Stimulated activated memory B cell treated with anti-CD40 and anti-IgM and Interleukin-4, amounts not matched to agents 10 μg/mL and 1 μg/mL and 100 μg/mL, for 72 hours (primary cell): Measurements from ENCODE around the gene CFP.
A peak's percentile ranks its signal among the peaks of the same experiment; 100 is the strongest.

Experiments
- ATAC-seq: fragments of 150-1000 bp; cut with Tn5 transposase; 2 replicates; pipeline ENCODE4 v1.10.0; 2021
- H3K27ac Mint-ChIP-seq: one replicate; pipeline ENCODE4 v1.8.0; 2022; ENCODE audit warnings: mild to moderate bottlenecking, mixed read lengths
- H3K27me3 Mint-ChIP-seq: one replicate; pipeline ENCODE4 v1.8.0; 2022; ENCODE audit warnings: mixed read lengths
- H3K36me3 Mint-ChIP-seq: one replicate; pipeline ENCODE4 v1.8.0; 2022; ENCODE audit warnings: mixed read lengths
- H3K4me1 Mint-ChIP-seq: one replicate; pipeline ENCODE4 v1.8.0; 2022; ENCODE audit warnings: mixed read lengths
- H3K4me3 Mint-ChIP-seq: one replicate; pipeline ENCODE4 v1.8.0; 2022; ENCODE audit warnings: mild to moderate bottlenecking, moderate library complexity, mixed read lengths
- H3K9me3 Mint-ChIP-seq: one replicate; pipeline ENCODE4 v1.8.0; 2022; ENCODE audit warnings: mixed read lengths

Gene CFP

DNA sequence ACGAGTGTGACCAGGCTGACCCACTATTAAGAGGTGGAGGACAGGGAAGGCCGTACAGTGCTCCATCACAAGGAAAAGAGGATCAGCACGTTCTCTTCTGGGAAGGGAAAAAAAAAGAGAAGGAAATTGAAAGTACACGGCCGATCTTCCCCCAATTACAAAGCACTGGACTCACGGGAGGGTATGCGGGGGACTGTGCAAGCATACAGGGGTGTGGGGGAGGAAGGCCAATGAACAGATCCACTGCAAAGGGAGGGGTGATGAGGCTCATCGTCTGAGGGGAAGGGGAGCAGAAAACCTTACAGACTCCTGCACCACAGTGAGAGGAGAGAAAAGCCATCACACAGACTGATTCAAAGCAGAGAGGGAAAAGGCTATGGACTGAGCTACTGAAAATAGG lies 19.5 kb upstream of the CFP start:
- Mint-ChIP-seq H3K36me3 (peaks cover 48% of the 10 kb centered on the region), H3K27me3 (no peaks in the 10 kb centered on the region), H3K27ac (peak overlapping the region; percentile 96), H3K9me3 (no peaks in the 10 kb centered on the region), H3K4me1 (peaks cover 49% of the 10 kb centered on the region), H3K4me3 (peak overlapping the region; percentile 85)
- ATAC-seq: no peak

DNA sequence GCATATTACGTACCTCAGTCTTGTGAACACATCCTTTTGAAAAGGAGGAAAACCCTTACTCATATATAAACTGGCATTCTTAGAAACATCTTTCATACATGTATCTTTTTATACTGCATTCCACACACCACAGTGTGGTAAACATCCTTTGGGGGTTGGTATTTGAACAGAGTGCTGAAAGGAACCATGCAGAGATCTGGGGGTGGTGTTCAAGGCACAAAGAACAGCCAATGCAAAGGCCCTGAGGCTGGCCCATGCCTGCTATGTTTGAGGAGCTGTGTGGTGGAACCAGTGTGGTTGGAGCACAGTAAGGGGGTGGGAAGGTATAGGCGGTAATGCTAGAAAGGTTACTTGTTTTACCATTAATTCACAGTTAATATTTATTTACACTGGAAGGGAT lies 18.6 kb upstream of the CFP start:
- H3K9me3 Mint-ChIP-seq: no peaks in the 10 kb centered on the region
- H3K27me3 Mint-ChIP-seq: no peaks in the 10 kb centered on the region
- peaks cover 46% of the 10 kb centered on the region for H3K36me3 Mint-ChIP-seq
- peak overlapping the region; percentile 56 for H3K4me3 Mint-ChIP-seq
- peak overlapping the region; percentile 96 for H3K27ac Mint-ChIP-seq
- no peak for ATAC-seq
- peaks cover 49% of the 10 kb centered on the region for H3K4me1 Mint-ChIP-seq

DNA sequence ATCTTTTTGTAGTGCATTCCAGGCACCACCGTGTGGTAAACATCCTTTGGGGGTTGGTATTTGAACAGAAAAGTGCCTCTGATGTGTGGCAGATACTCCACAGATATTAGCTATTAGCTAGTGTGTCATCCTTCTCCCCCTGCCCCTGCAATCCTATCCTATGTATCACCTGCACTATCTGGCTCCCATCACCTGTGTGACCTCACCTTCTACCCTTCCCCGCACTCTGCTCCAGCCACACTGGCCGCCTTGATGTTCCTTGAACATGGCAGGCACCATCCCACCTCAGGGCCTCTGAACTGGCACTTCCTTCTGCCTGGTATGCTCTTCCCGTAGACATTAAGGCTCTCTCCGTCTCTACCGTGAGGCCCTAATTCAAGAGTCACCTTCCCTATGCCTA lies 16.9 kb upstream of the CFP start:
- Mint-ChIP-seq H3K4me3 (no peak overlapping the region), H3K27ac (peak overlapping the region; percentile 61), H3K9me3 (no peaks in the 10 kb centered on the region), H3K27me3 (no peaks in the 10 kb centered on the region), H3K4me1 (peaks cover 46% of the 10 kb centered on the region), H3K36me3 (peaks cover 34% of the 10 kb centered on the region)
- no peak for ATAC-seq

- peaks cover 36% of the 10 kb centered on the region for H3K36me3 Mint-ChIP-seq
- H3K4me1 Mint-ChIP-seq: peaks cover 36% of the 10 kb centered on the region
- H3K27ac Mint-ChIP-seq: no peak overlapping the region
- no peak overlapping the region for H3K4me3 Mint-ChIP-seq
- ATAC-seq: no peak
- H3K27me3 Mint-ChIP-seq: no peaks in the 10 kb centered on the region
- H3K9me3 Mint-ChIP-seq: no peaks in the 10 kb centered on the region
Observed at GRCh38 chrX:47645530-47645929, 15.8 kb upstream of the CFP start.

DNA sequence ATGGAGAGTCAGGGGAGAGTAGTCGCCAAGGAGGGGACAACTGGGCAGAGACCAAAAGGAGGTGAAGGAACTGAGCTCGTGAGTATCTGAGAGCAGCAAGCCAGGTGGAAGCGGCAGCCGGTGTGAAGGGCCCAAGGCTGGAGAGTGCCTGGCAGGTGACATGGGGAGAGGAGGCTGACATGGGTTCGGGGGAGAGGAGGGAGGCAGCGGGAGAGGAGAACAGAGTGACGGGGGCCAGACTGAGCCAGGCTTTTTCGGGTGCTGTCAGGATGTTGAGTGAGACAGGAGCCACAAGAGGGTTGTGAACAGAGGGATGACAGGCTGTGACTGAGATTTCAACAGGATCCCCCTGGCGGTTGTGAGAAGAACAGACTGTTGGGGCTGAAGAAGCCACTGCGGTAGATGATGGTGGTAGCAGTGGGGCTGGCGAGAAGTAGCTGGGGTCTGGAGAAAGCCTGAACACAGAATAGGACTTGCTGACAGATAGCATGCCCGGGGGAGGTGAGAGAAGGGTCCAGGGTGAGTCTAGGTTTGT lies 14.9 kb upstream of the CFP start:
- Mint-ChIP-seq H3K27ac (no peak overlapping the region), H3K36me3 (peaks cover 45% of the 10 kb centered on the region), H3K4me3 (no peak overlapping the region), H3K27me3 (no peaks in the 10 kb centered on the region), H3K4me1 (peaks cover 35% of the 10 kb centered on the region), H3K9me3 (no peaks in the 10 kb centered on the region)
- ATAC-seq: no peak

DNA sequence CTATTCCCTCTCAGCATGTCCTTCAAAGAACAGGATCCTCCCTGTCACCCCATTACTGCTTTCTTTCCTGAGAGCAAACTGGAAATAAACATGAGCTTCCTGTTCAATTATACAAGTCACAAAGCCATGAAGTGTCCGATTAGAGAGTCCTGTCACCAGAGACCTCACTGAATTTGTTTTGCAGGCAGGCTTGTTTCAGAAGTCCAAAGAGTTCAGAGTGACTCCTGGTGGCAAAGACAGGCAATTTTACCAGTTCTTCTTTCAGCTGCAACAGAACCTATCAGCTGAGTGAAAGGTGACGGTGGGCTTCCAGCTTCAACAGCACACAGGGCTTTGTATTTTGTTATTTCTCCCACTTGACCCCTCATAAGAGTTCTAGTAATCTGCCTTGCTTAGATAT lies 14.2 kb upstream of the CFP start:
- Mint-ChIP-seq H3K4me3 (no peak overlapping the region), H3K4me1 (peaks cover 29% of the 10 kb centered on the region), H3K9me3 (no peaks in the 10 kb centered on the region), H3K27ac (no peak overlapping the region), H3K27me3 (no peaks in the 10 kb centered on the region), H3K36me3 (peaks cover 46% of the 10 kb centered on the region)
- no peak for ATAC-seq

DNA sequence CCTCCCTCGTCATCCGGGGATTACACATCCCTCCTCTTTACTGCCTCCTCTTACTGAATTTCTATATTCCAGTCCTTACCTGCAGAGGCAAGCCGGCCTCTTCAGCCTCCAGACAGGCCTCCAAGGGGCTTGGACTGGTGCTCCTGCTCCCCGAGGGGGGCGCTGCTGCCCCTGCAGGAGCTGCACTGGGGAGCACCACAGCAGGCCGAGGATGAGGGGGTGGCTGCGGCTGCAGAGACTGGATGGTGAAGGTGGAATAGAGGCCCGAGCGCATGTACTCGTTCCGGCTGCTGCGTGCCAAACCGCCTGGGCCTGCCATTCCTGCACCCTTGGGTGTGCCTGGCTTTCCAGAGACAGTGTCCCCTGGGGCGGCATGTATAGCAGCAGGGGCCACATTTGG lies 9.1 kb upstream of the CFP start:
- Mint-ChIP-seq H3K36me3 (peaks cover 58% of the 10 kb centered on the region), H3K4me1 (peaks cover 19% of the 10 kb centered on the region), H3K27me3 (no peaks in the 10 kb centered on the region), H3K4me3 (no peak overlapping the region), H3K9me3 (no peaks in the 10 kb centered on the region), H3K27ac (no peak overlapping the region)
- no peak for ATAC-seq

GRCh38 chrX:47637546-47638195 lies 7.9 kb upstream of the CFP start:
- H3K36me3 Mint-ChIP-seq: peaks cover 60% of the 10 kb centered on the region
- peak overlapping the region; percentile 29 for H3K4me3 Mint-ChIP-seq
- H3K4me1 Mint-ChIP-seq: peaks cover 24% of the 10 kb centered on the region
- no peaks in the 10 kb centered on the region for H3K27me3 Mint-ChIP-seq
- peak overlapping the region; percentile 43 for H3K27ac Mint-ChIP-seq
- ATAC-seq: peak; percentile 56
- no peaks in the 10 kb centered on the region for H3K9me3 Mint-ChIP-seq

DNA sequence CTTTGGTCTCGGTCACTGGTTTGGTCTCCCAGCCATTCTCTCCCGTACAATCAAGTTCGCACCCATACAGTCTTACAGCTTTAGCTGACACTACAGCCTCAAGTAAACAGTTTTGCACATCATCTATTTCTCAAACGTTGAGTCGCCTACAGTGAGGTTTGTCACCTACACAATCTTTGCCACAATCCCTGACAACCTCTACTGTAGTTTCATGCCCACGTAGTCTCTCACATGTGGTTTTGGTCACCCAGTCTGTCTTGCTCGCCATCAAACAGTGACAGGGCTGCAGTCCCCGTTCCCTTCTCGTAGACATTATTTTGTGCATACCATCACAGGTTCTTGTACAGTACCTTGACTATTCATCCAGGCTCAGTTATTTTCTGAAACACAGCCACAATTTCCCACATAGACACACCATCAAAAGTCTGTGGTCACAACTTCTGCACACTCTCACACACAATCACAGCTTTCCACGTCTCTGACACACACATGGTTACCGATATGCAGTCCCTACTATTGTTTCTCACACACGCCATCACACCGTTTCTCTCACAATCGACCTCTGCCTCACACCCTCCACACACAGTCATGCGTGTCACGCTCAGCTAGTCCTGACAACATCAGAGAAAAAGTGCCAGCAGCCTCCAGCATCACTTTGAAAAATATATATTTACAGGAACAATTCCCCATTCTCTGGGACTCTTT lies 5.3 kb upstream of the CFP start:
- no peak overlapping the region for H3K4me3 Mint-ChIP-seq
- ATAC-seq: no peak

DNA sequence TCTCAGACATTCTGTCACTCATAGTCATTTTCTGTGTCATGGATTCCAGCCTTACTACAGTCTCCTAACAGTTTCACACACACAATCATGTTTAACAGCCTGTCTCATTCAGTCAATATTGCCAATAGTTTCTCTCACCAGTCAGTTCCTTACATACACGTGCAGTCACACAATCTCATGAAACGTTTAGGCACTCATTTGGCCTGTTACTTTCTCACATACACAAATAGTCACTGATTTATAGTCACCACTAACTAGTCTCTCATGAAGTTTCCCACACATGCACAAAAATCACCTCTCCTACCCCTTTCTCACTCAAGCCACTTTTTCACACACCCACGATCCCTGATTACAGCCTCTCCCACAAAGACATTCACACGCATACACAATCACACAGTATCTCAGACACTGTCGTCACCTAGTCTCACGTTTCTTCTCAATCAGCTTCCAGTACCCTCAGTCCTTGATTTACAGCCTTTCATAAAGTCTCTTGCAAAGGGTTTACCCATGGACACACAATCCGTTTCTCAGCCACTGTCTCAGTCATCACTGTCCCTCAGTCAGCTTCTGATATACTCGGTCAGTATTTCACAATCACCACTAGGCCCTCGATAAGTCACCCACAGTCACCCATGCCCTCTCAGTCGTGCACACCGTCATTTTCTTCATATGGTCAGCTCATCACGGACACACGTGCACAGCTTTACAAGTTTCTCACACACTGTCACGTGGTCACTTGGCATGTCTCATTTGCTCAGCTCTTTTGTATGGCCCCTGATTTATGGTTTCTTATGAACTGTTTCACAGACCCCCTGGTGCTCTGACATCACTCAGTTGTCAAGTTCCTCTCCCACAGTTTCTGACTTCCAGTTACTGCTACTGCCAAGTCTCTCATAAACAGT lies 4.2 kb upstream of the CFP start:
- ATAC-seq: no peak
- Mint-ChIP-seq H3K27me3 (no peaks in the 10 kb centered on the region), H3K4me3 (no peak overlapping the region), H3K36me3 (peaks cover 34% of the 10 kb centered on the region), H3K27ac (no peak overlapping the region), H3K9me3 (no peaks in the 10 kb centered on the region), H3K4me1 (peaks cover 40% of the 10 kb centered on the region)

More for the DNA sequence above, 5.3 kb upstream of the CFP start:
- H3K36me3 Mint-ChIP-seq: peaks cover 45% of the 10 kb centered on the region
- H3K27ac Mint-ChIP-seq: no peak overlapping the region
- peaks cover 34% of the 10 kb centered on the region for H3K4me1 Mint-ChIP-seq
- H3K9me3 Mint-ChIP-seq: no peaks in the 10 kb centered on the region
- H3K27me3 Mint-ChIP-seq: no peaks in the 10 kb centered on the region

DNA sequence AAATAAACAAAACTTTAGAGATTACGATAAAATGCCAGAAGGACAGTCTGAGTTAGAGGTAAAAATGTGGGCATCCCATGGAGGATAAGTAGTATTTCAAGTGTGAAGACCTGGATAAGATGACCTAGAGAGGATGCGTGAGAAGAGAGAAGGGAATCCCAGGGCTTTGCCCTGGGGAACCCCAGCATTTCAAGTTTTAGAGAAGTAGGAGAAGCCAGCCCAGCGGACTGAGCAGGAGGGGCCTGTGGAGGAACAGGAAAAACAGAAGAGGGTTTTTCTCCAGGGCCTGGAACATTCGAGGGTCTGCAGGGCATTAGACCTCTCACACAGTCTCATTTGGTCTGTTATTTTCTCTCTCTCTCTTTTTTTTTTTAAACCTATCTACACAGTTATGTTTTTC lies 2.9 kb upstream of the CFP start:
- Mint-ChIP-seq H3K36me3 (peaks cover 29% of the 10 kb centered on the region), H3K27ac (peak overlapping the region; percentile 64), H3K4me3 (no peak overlapping the region), H3K4me1 (peaks cover 39% of the 10 kb centered on the region), H3K27me3 (no peaks in the 10 kb centered on the region), H3K9me3 (no peaks in the 10 kb centered on the region)
- ATAC-seq: peak; percentile 61

- Mint-ChIP-seq H3K27me3 (no peaks in the 10 kb centered on the region), H3K4me1 (peaks cover 33% of the 10 kb centered on the region), H3K27ac (no peak overlapping the region), H3K9me3 (no peaks in the 10 kb centered on the region), H3K36me3 (peaks cover 21% of the 10 kb centered on the region), H3K4me3 (no peak overlapping the region)
- no peak for ATAC-seq
Observed at GRCh38 chrX:47631676-47632075, 1.9 kb upstream of the CFP start.

DNA sequence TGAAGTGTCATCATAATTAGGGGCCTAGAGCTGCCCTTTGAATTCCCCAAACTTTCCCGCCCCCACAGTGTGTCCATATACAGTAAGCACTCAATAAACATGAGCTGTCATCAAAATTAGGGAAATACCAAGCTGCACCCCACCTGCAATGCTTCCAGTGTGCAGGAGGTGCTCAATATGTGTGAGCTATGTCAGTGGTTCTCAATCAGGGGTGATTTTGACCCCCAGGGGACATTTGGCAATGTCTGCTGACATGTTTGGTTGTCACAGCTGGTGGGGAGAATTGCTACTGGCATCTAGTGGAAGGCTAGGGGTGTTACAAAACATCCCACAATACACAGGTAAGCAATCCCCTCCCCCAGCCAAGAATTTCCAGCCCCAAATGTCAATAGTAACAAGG lies 748 bp downstream of the CFP start:
- no peaks in the 10 kb centered on the region for H3K9me3 Mint-ChIP-seq
- H3K4me3 Mint-ChIP-seq: no peak overlapping the region
- H3K4me1 Mint-ChIP-seq: peaks cover 36% of the 10 kb centered on the region
- peaks cover 25% of the 10 kb centered on the region for H3K36me3 Mint-ChIP-seq
- H3K27me3 Mint-ChIP-seq: peaks cover 13% of the 10 kb centered on the region
- peak; percentile 58 for ATAC-seq
- peak overlapping the region; percentile 16 for H3K27ac Mint-ChIP-seq

DNA sequence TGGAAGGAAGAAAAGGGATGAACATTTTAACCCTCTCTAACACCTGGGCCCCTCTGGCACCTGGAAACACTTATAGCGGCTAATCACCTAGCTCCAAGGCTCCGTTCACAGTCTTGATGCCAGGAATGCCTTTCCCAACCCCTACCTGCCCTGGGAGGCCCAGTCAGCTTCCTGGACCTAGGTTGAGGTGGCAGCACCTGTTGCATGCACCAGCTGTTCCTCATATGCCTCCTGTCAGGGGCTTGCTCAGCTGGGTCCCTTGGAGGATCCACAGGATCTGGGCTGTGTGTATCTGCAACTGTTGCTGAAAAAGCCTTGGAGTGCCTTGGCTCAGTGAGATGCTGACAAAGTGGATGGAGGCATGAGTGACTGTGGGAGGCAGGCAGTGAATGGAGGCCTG lies 4.4 kb downstream of the CFP start:
- no peak for ATAC-seq
- H3K9me3 Mint-ChIP-seq: no peaks in the 10 kb centered on the region
- H3K4me1 Mint-ChIP-seq: peaks cover 34% of the 10 kb centered on the region
- H3K36me3 Mint-ChIP-seq: peaks cover 19% of the 10 kb centered on the region
- peaks cover 43% of the 10 kb centered on the region for H3K27me3 Mint-ChIP-seq
- H3K27ac Mint-ChIP-seq: no peak overlapping the region
- no peak overlapping the region for H3K4me3 Mint-ChIP-seq

GRCh38 chrX:47623540-47624027 lies 6.1 kb downstream of the CFP start:
- no peaks in the 10 kb centered on the region for H3K9me3 Mint-ChIP-seq
- no peak overlapping the region for H3K27ac Mint-ChIP-seq
- ATAC-seq: no peak
- H3K36me3 Mint-ChIP-seq: peaks cover 19% of the 10 kb centered on the region
- H3K4me1 Mint-ChIP-seq: peaks cover 30% of the 10 kb centered on the region
- H3K4me3 Mint-ChIP-seq: peak overlapping the region; percentile 63
- H3K27me3 Mint-ChIP-seq: peaks cover 55% of the 10 kb centered on the region
